ENCODE results near the gene AMH. TPM values are rescaled to one million over a fixed set of nuclear protein-coding genes. Genes with fewer than 3 reads are reported as not detected.

AMH gene
- total and polyA plus RNA-seq, 4 experiments from 2014 or later, result 7.5 to 12.7 TPM; not detected in 2

DNA sequence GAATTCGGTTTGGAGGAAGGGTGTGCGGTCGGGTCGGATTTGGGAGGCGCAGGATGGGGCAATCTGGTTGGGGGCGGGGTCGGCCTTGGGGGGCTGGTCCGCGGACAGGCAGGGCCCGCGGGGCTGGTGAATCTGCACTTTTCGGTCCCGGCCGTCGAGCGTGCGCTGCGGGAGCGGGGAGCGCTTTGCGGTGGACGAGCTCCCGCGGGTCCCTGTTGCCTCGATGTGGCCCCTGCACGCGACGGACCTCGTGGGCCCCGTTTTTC is 21.0 kb downstream of the AMH start:
- CTCF ChIA-PET (ENCODE audit: partially characterized antibody), result interaction anchor here (1.0 to 5.9 kb wide), 7 partner anchors 10 to 123 kb away, joined by 3 to 67 read pairs (median 6); partner anchors contain the start of gene PLEKHJ1
- H3K36me3 Mint-ChIP-seq, result peaks cover 16 to 32% of the 10 kb centered on the region in 2 donors
- POLR2A ChIA-PET (ENCODE audit: partially characterized antibody), result interaction anchor here (0.8 to 13.8 kb wide), 19 partner anchors 9 to 372 kb away, joined by 3 to 251 read pairs (median 4); partner anchors contain the start of genes AMH, DOT1L, JSRP1 and LMNB2

DNA sequence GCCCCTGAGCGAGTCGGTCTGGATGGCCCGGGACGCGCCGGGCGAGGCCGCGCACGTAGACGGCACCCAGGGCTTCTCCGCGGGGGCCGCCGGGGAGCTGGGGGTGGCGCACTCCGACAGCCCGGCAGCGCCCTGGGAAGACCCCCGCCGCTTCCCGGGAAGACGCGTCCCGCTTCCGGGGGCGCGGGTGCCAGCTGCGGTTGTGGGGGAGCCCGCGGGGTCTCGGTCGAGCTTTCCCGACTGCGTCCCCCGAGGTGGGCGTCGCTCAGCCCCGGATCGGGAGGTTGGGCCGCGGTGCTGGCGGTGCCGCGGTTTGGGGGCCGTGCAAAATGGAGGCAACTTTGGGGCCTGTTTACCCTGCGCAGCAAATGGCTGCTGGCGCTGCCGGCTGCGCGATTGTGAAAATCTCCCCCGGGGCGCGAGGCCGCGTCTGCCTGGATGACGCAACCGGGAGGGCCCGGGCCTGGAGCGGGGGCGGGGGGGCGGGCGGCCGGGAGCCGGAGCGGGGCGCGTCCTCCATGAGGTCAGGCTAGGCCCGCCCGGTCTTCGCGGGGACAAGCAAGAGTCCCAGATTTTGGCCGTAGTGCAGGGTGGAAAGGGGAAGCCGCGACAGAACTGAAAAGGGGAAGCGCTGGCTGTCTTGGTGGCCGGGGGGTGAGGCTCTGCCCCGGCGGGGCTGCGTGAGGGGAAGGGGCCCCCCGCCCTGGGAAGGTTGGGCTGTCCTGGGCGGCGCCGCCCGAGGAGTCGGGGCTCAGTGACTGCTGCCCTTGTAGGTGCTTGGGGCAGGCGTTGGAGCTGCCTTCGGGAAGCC is 21.5 kb downstream of the AMH start:
- ChIA-PET POLR2A (ENCODE audit: partially characterized antibody) (interaction anchor here (0.6 to 13.8 kb wide), 23 partner anchors 10 to 401 kb away, joined by 3 to 251 read pairs (median 4); partner anchors contain the start of genes AMH, JSRP1, LMNB2 and LSM7), CTCF (ENCODE audit: partially characterized antibody) (interaction anchor here (0.6 to 5.9 kb wide), 10 partner anchors 10 to 1348 kb away, joined by 3 to 67 read pairs (median 4); partner anchors contain the start of gene PLEKHJ1)
- peaks cover 0 to 28% (median 0%) of the 10 kb centered on the region in 8 donors for H3K9me3 Mint-ChIP-seq
- DNase-seq, result peak; percentile 69 to 82 (median 74)
- H3K4me1 Mint-ChIP-seq, result peaks cover 20 to 55% (median 39%) of the 10 kb centered on the region in 4 donors
- no peaks in the 10 kb centered on the region for H3K27me3 ChIP-seq (ENCODE audit: insufficient read depth, low read length)
- H3K27me3 Mint-ChIP-seq, result no peaks in the 10 kb centered on the region
- H3K9me3 ChIP-seq (ENCODE audit: control insufficient read depth in 1 of 2, low read length in 2 of 2), result no peaks in the 10 kb centered on the region
- H3K4me3 Mint-ChIP-seq, result peak overlapping the region; percentile 88 to 95 (median 94)
- H3K36me3 ChIP-seq (ENCODE audit: insufficient read depth, low read length), result peaks cover 14% of the 10 kb centered on the region
- intact Hi-C loops (cut with micrococcal nuclease), result loop anchor here (5.0 kb wide), 1 partner anchor 57 kb away; the partner anchor contains the start of genes LSM7 and SPPL2B
- H3K27ac ChIP-seq (ENCODE audit: low read depth, low read length), result peak overlapping the region; percentile 91
- H3K4me1 ChIP-seq (ENCODE audit: insufficient read depth, low read length), result peaks cover 54% of the 10 kb centered on the region
- peak overlapping the region; percentile 75 to 99 (median 92) for H3K27ac Mint-ChIP-seq
- H3K4me3 ChIP-seq (ENCODE audit: low read length in 2 of 2), result peak overlapping the region in 1 of 2 donors; percentile 83
- H3K36me3 Mint-ChIP-seq, result peaks cover 16 to 33% of the 10 kb centered on the region in 2 donors

More for the DNA sequence above, 21.0 kb downstream of the AMH start:
- intact Hi-C loops (cut with micrococcal nuclease), result loop anchor here (5.0 kb wide), 1 partner anchor 57 kb away; the partner anchor contains the start of genes LSM7 and SPPL2B
- peak in 3 of 5 donors; percentile 29 to 33 (median 32) for DNase-seq
- Histone ChIP-seq H3K27ac (ENCODE audit: low read depth, low read length) (peak overlapping the region; percentile 91), H3K27me3 (ENCODE audit: insufficient read depth, low read length) (no peaks in the 10 kb centered on the region), H3K9me3 (ENCODE audit: control insufficient read depth in 1 of 2, low read length in 2 of 2) (no peaks in the 10 kb centered on the region), H3K36me3 (ENCODE audit: insufficient read depth, low read length) (peaks cover 14% of the 10 kb centered on the region), H3K4me1 (ENCODE audit: insufficient read depth, low read length) (peaks cover 54% of the 10 kb centered on the region), H3K4me3 (ENCODE audit: low read length in 2 of 2) (peak overlapping the region; percentile 52 to 83)
- Mint-ChIP-seq H3K27ac (peak overlapping the region; percentile 82 to 99 (median 94)), H3K27me3 (no peaks in the 10 kb centered on the region), H3K9me3 (peaks cover 0 to 27% (median 0%) of the 10 kb centered on the region in 8 donors), H3K4me3 (peak overlapping the region; percentile 88 to 95 (median 94)), H3K4me1 (peaks cover 19 to 53% (median 37%) of the 10 kb centered on the region in 4 donors)

- Histone ChIP-seq H3K36me3 (ENCODE audit: insufficient read depth, low read length) (peaks cover 14% of the 10 kb centered on the region), H3K4me1 (ENCODE audit: insufficient read depth, low read length) (peaks cover 49% of the 10 kb centered on the region), H3K9me3 (ENCODE audit: control insufficient read depth in 1 of 2, low read length in 2 of 2) (no peaks in the 10 kb centered on the region), H3K4me3 (ENCODE audit: low read length in 2 of 2) (peak overlapping the region in 1 of 2 donors; percentile 83), H3K27ac (ENCODE audit: low read depth, low read length) (peak overlapping the region; percentile 91), H3K27me3 (ENCODE audit: insufficient read depth, low read length) (no peaks in the 10 kb centered on the region)
- H3K4me1 Mint-ChIP-seq, result peaks cover 20 to 52% (median 34%) of the 10 kb centered on the region in 4 donors
- peak in 3 of 5 donors; percentile 37 to 41 (median 38) for DNase-seq
- ChIA-PET CTCF (ENCODE audit: partially characterized antibody) (interaction anchor here (0.6 to 5.9 kb wide), 9 partner anchors 11 to 1348 kb away, joined by 3 to 67 read pairs (median 4); partner anchors contain the start of gene PLEKHJ1), POLR2A (ENCODE audit: partially characterized antibody) (interaction anchor here (0.6 to 13.8 kb wide), 17 partner anchors 9 to 400 kb away, joined by 3 to 251 read pairs (median 5); partner anchors contain the start of genes AMH, DOT1L, GADD45B and JSRP1)
- H3K4me3 Mint-ChIP-seq, result peak overlapping the region; percentile 86 to 95 (median 88)
- H3K9me3 Mint-ChIP-seq, result peaks cover 0 to 28% (median 0%) of the 10 kb centered on the region in 8 donors
- H3K27ac Mint-ChIP-seq, result peak overlapping the region; percentile 84 to 99 (median 93)
- H3K27me3 Mint-ChIP-seq, result no peaks in the 10 kb centered on the region
- intact Hi-C loops (cut with micrococcal nuclease), result loop anchor here (5.0 kb wide), 1 partner anchor 56 kb away; the partner anchor contains the start of genes LSM7 and SPPL2B
- peaks cover 16 to 33% of the 10 kb centered on the region in 2 donors for H3K36me3 Mint-ChIP-seq
Measured at GRCh38 chr19:2271234-2272103, 22.3 kb downstream of the AMH start.

GRCh38 chr19:2273356-2274184 is 24.4 kb downstream of the AMH start:
- peaks cover 16 to 36% of the 10 kb centered on the region in 2 donors for H3K36me3 Mint-ChIP-seq
- Histone ChIP-seq H3K36me3 (ENCODE audit: insufficient read depth, low read length) (peaks cover 14% of the 10 kb centered on the region), H3K4me1 (ENCODE audit: insufficient read depth, low read length) (peaks cover 40% of the 10 kb centered on the region), H3K4me3 (ENCODE audit: low read length in 2 of 2) (peak overlapping the region in 1 of 2 donors; percentile 41), H3K9me3 (ENCODE audit: control insufficient read depth in 1 of 2, low read length in 2 of 2) (no peaks in the 10 kb centered on the region), H3K27me3 (ENCODE audit: insufficient read depth, low read length) (no peaks in the 10 kb centered on the region), H3K27ac (ENCODE audit: low read depth, low read length) (peak overlapping the region; percentile 58)
- H3K4me3 Mint-ChIP-seq, result peak overlapping the region; percentile 40 to 79 (median 78)
- ChIA-PET CTCF (ENCODE audit: partially characterized antibody) (interaction anchor here (1.0 to 7.1 kb wide), 15 partner anchors 10 to 306 kb away, joined by 3 to 81 read pairs (median 9); partner anchors contain the start of genes PLEKHJ1 and TIMM13), POLR2A (ENCODE audit: partially characterized antibody) (interaction anchor here (0.9 to 13.8 kb wide), 15 partner anchors 12 to 229 kb away, joined by 3 to 251 read pairs (median 9); partner anchors contain the start of genes AMH, GADD45B, JSRP1 and LMNB2)
- intact Hi-C loops (cut with micrococcal nuclease), result loop anchor here (1.0 to 5.0 kb wide), 4 partner anchors 15 to 117 kb away; partner anchors contain the start of genes LSM7, PLEKHJ1, SF3A2 and SPPL2B
- H3K27ac Mint-ChIP-seq, result peak overlapping the region; percentile 64 to 99 (median 86)
- H3K9me3 Mint-ChIP-seq, result peaks cover 0 to 28% (median 0%) of the 10 kb centered on the region in 8 donors
- peak; percentile 70 to 82 (median 74) for DNase-seq
- no peaks in the 10 kb centered on the region for H3K27me3 Mint-ChIP-seq
- H3K4me1 Mint-ChIP-seq, result peaks cover 23 to 51% (median 32%) of the 10 kb centered on the region in 4 donors

- no peaks in the 10 kb centered on the region for H3K27me3 Mint-ChIP-seq
- CTCF ChIA-PET (ENCODE audit: partially characterized antibody), result interaction anchor here (0.6 to 7.1 kb wide), 21 partner anchors 9 to 346 kb away, joined by 3 to 81 read pairs (median 5); partner anchors contain the start of genes AP3D1, PLEKHJ1 and TIMM13
- POLR2A ChIA-PET (ENCODE audit: partially characterized antibody), result interaction anchor here (0.6 to 13.8 kb wide), 17 partner anchors 11 to 367 kb away, joined by 3 to 251 read pairs (median 5); partner anchors contain the start of genes AMH, GADD45B, JSRP1 and LMNB2
- intact Hi-C loops (cut with micrococcal nuclease), result loop anchor here (5.0 kb wide), 1 partner anchor 53 kb away; the partner anchor contains the start of genes LSM7 and SPPL2B
- H3K36me3 ChIP-seq (ENCODE audit: insufficient read depth, low read length), result peaks cover 14% of the 10 kb centered on the region
- H3K27me3 ChIP-seq (ENCODE audit: insufficient read depth, low read length), result no peaks in the 10 kb centered on the region
- peaks cover 36% of the 10 kb centered on the region for H3K4me1 ChIP-seq (ENCODE audit: insufficient read depth, low read length)
- peaks cover 0 to 27% (median 0%) of the 10 kb centered on the region in 8 donors for H3K9me3 Mint-ChIP-seq
- peak in 1 of 5 donors; percentile 42 for DNase-seq
- H3K27ac Mint-ChIP-seq, result peak overlapping the region; percentile 29 to 99 (median 86)
- H3K9me3 ChIP-seq (ENCODE audit: control insufficient read depth in 1 of 2, low read length in 2 of 2), result no peaks in the 10 kb centered on the region
- peak overlapping the region; percentile 58 for H3K27ac ChIP-seq (ENCODE audit: low read depth, low read length)
- H3K4me3 Mint-ChIP-seq, result peak overlapping the region in 6 of 8 donors; percentile 36 to 70 (median 54)
- peaks cover 23 to 44% (median 31%) of the 10 kb centered on the region in 4 donors for H3K4me1 Mint-ChIP-seq
- peaks cover 16 to 33% of the 10 kb centered on the region in 2 donors for H3K36me3 Mint-ChIP-seq
- H3K4me3 ChIP-seq (ENCODE audit: low read length in 2 of 2), result peak overlapping the region in 1 of 2 donors; percentile 41
Measured at GRCh38 chr19:2274185-2274711, 25.1 kb downstream of the AMH start.

Measured in CD4-positive, alpha-beta memory T cell (primary cell).